Right renal pelvis (tissue), 4 donors: ENCODE measurements around the gene RAB27B. TPM values are rescaled to one million over a fixed set of nuclear protein-coding genes. Genes with fewer than 3 reads are reported as not detected.

ENCODE experiments used
- DNase-seq, 4 donors: peaks; one replicate each; pipeline ENCODE4 v3.0.0-alpha.2; 2013; ENCODE audit warnings: low read depth in 4 of 4, low spot score in 3 of 4, missing footprints in 1 of 4
- polyA plus RNA-seq, 4 donors: library from polyadenylated mRNA; unstranded; fragments of 120-200 nt; gene quantifications; one replicate each; pipeline ENCODE4 v1.2.1, GENCODE V29; 2013; ENCODE audit not compliant: insufficient read length in 4 of 4

The RAB27B gene
- polyA plus RNA-seq, 4 donors = 4.1 to 6.8 (median 5.0) TPM

DNA sequence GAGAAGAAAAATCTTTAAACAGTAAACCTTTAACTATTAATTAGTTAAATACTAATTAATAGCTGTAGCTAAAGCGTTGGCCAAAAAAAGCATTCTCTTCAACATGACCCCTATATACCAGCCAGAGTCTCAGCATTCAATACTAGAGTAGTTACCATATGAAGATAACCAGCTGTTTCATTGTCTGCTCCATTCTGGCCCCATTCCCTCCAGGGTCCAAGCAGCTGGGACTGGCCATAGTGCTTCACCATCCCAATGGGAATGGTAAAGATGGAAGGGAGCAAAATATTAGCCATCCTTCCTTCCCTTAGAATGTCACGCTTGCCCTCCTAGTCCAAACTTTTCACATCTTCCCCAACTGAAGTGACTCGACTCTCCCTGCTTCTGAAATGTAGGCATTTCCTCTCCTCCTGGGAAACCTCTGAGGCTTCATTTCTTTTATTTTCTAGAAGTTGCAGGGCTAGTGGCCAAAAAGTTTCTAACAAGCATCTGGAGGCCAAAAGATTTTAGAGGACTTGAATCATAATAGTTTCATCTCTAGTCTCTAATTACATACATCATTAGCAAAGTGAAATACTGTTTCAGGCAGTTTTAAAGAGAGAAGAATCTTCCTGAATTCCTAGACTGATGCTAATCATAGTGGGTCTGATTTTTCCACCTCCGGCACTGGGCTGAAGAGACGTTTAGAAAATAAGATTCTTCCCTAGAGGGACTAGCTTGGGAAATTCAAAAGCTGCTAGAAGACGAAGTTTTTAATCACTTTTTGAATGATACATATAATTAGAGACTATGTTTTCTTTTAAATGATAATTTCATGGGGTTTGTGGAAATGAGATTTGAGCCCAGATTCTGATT, 78.3 kb downstream of the RAB27B start:
- no peak for DNase-seq

DNA sequence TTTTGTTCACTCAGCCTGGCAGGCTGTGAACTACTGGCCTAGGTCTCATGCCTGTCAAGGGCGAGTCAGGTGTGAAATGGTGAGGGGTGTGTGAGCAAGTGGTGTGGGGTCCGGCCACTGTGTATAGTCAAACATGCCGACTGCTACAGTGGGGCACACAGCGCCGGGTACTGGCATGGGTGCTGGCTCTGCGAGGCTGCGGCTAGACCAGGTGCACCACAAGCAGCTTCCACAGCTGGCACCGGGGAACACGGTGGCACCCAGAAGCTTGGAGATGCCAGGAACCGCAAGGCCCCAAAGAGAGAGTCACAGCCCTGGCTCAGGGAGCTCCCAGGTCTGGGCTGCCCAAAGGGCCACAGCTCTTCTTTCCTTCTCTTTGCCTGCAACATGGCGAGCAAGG, 81.3 kb downstream of the RAB27B start:
- no peak for DNase-seq

DNA sequence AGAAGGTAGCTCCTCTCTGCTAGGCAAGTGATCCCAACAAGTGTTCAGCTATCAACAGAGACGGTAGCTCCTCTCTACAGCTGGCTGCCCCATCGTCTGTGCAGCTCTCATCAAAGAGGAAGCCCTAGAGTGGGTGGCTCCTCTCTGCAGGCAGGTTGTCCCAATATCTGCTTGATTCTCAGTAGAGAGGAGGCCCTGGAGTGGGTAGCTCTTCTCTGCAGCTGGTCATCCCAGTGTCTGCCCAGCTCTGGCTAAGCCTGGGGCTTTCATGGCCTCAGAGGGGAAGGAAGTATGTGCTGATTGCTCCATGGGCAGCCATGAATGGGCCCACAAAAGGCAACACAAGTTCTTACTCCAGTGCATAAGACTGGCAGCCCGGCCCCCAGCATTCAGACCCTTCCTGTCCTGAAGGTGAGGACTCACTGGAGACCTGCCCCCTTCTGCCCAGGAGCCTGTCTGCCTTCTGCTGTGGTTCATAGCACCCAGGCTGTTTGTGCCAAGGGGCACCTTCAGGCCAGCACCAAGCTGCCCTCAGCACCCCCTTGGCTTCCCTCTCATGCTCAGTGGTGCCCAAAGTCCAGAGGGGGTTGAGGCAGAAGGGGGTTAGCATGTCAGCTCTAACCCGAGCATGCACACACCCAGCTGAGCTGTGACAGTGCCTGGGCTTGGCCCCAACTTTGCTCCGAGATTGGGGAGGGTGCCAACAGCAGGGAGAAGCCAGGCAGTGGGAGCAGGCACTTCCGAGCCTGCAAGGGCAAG, 82.1 kb downstream of the RAB27B start:
- DNase-seq = no peak

DNA sequence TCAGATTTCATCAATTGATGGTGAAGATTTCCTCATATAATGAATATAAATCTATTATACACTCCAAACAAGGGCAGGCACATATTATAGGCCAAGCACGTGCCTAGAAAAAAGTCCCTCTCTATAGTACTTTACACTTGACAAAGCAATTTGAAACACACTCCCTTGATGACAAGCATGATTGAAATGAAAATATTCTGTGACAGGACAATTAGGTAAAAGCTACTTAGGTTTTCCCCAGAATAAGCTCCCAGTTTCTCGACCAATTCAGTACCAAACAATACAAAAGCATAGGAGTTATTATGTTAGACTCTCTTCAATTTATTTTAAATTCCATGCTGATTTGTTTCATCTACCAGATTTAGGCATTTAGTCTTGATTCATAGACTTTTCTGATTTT, 83.3 kb downstream of the RAB27B start:
- DNase-seq = no peak

DNA sequence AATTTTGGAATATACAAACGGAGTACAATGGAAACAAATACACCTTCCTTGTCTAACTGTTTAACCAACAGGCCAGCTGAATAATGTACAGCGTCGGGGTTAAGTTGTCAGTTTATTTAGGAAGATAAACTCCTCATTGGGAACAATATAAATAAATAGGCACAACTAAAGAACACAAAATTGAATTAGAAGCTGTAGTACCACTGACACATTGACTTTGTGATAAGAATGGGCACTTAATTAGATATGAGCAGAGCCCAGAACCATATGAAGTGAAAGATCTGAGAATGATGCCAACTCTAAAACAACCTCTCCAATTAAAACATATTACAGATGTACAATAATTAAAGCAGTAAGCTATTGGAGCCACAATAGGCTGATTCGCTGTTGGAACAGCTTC, 86.5 kb downstream of the RAB27B start:
- no peak for DNase-seq

DNA sequence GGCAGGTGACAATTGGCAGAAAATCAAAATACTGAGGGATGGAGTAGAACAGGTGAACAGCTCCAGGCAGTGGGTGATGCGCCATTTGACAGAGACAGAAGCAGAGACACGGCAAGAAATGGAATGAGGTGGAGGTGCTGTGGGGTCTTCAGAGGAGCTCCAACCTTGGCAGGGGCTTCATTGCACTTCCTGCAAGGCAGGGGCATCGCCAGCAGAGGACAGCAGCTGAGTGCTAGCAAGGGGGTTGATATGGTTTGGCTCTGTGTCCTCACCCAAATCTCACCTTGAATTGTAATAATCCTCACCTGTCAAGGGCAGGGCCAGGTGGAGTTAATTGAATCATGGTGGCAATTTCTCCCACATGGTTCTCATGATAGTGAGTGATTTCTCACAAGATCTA, 88.2 kb downstream of the RAB27B start:
- no peak for DNase-seq

DNA sequence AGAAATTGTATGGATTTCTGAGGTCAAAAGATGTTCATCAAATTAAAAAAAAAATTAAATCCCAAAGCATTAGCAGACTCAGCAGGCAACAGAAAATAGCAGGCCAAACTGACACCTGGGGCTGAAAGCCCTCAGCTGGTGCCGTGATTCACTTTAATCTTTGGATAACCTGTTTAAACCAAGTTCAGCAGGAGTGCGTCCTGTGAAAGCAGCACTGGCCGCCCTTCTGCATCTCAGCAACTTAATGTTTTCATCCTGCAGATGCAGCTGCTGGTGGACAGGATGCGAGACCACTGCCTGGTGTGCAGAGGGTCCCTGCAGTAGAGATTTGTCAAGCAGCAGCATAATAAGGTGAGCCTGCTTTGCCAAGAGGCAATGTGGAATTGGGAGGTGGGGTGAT, 89.8 kb downstream of the RAB27B start:
- DNase-seq = no peak

DNA sequence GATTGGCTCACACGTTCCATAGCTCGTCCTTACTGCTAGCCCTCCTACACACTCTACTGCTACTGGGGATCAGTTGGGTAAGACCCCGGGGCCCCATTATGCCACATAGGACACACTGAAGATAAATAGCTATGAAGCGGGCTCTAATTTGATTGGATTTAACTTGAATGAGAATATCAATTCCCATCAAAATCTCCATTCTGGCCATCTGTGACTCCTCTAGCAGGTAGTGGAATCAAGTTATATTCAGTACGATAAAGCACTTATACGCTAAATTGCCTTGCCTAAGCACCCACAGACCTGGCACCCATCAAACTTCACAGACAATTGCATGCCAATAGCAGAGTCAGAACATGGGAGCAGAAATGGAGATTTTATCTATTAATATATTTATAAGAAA, 91.1 kb downstream of the RAB27B start:
- no peak for DNase-seq

DNA sequence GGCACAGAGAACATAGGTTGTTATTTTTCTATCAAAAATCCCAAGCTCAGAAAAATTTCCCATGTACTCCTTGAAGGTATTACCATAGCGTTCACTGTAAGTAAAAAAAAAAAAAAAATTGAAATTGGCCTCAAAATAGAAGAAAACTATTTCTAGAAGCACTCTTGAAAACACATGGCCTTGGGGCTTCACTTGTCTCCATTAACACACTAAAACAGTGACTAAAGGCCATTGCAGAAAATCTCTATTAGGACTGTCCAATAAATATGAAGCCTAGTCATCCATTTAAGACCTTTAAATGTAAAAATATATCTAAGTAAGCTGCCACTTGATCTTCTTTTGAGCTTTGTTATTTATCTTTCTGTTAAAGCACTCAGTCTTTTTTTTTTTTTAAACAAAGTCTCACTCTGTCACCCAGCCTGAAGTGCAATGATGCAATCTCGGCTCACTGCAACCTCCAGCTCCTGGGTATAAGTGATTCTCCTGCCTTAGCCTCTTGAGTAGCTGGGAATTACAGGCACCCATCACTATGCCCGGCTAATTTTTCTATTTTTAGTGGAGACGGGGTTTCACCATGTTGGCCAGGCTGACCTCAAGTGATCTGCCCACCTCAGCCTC, 95.2 kb downstream of the RAB27B start:
- DNase-seq = no peak

DNA sequence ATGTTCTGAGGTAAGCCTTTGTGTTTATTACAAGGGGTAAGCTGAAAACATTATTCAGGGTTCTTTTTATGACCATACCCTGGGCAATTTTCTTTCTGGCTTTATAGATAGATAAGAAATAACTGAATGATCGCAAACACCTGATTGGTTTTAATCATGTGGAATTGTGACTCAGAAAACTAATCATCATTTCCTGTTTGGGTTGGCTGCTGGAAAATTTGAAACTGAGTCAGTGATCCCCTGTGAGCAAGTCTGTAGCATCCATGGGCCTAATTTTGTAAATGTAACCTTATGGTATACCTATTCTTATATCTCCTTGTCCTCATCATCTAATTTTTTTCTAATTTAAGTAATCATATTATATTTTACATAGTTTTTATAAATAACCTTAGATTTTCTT, 96.7 kb downstream of the RAB27B start:
- no peak for DNase-seq

DNA sequence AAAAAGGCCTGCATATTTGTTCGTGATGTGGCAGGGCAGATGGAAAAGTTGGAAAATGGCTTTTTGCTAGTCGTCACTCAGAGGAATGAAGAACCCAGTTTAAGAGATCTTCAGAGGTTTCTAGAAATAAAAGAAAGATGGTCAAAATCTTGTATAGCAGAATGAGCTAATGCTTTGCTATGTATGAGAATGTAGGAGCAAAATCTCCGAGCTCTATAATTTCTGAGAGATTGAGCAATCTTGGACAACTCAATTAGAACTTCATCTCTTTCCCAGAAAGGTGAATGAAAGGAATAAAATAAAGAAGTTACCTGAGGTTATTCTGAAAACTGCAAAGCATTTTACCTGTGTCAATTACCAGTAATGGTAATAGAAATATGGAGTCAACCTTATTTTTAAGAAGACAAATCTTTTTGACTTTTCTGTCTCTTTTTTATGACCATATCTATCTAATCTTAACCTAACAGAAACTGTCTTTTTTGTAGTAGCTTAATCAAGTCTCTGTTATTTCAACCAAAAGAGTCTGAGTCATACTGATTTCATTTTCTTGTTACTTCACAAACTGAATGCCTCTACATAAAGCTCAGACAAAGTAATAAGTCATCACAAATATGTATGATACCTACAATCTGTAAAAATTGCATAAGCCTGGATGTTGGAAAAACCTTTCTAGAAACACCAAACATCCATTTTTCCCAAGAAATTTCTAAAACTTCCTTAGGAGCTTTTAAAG, 98.5 kb downstream of the RAB27B start:
- no peak for DNase-seq

DNA sequence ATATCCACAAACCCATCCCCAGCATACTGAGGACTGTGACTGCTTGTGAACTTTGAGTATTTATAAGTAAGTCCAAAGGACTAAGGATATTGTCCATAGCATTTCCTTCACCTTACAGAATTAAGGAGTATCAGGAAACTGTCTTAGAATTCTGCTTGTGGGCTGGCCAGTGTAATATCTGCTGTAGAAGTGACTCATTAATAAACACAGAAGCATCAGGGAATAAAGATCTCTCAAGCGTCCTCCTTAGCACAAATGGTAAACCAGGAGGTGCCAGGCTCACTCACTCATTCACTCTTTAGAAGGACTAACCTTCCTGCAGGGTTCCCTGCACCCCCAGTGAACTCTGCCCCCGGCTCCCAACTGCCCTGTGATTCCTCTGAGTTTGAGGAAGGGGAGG, 100.0 kb downstream of the RAB27B start:
- no peak for DNase-seq

DNA sequence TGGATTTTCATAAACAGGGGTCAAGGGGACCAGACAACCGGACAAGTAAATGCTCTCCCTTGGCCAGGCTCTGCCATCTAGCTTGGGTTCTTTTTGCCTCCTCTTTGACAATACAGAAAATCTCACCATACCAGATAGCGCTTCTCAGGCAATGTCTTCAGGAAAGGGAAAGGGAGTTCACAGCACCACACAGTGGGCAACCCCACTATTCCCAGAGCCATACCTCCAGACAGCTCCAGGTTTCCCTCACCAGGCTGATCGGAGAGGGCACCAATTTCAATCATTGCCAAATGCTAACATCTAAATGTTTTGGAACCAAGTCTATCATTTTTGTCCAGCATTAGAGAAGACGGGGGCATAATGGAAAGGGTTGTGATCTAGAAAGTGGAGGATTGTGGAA, 102.9 kb downstream of the RAB27B start:
- no peak for DNase-seq

DNA sequence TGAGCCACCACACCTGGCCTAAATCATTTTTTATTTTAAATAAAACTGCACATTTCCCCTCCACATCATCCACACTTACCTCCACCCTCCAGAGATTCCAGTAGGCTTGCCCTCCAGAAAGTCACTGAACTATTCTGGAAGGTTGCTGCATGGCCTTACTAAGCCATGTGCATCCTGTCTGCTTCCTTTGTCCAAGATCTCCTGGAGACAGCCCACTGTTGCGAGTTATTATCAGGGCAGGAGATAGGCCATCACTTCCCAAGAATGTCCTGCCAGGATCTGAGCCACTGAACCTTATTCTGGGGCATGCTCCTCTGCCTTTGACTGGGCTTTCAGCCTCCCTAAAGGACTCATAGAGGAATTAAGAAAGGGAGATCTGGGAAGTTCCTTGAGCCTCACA, 104.2 kb downstream of the RAB27B start:
- DNase-seq = no peak

DNA sequence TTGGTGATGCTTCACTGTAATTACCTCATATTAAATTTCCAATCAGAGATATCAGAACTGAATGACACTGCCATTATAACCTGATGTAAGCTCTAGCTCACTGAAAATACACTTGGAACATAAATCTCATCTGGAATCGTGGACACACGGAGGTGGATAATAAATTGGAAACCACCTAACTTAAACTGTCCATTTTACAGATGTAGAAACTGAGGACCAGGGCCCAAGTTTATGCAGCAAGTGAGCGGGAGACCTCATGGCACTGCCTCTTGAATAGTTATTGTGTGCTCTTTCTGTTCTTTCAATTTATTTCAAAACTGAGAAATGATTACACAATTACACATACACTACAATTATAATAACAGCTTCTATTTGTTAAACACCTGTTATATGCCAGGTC, 110.2 kb downstream of the RAB27B start:
- no peak for DNase-seq

DNA sequence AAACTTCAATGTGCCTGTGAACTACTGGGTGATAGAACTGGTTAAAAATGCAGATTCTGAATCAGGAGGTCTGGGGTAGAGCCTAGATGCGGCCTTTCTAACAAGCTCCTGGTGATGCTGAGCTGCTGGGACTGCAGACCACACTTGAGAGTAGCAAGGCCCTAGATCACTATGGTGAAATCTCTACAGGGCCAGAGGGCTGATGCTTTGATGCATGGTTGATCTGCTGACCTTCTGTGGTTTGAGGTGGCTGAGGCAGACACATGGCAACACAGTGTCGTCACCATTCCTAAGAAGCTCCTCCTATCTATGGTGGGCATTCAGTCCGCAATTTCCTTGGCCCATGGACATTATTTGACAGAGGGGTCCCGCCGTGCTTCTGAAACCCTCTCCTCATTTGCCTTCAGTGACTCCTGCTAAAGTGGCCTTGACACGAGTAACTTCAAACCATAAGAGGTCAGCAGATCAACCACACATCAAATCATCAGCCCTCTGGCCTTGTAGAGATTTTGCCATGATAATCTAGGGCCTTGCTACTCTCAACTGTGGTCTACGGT, 111.2 kb downstream of the RAB27B start:
- no peak for DNase-seq

DNA sequence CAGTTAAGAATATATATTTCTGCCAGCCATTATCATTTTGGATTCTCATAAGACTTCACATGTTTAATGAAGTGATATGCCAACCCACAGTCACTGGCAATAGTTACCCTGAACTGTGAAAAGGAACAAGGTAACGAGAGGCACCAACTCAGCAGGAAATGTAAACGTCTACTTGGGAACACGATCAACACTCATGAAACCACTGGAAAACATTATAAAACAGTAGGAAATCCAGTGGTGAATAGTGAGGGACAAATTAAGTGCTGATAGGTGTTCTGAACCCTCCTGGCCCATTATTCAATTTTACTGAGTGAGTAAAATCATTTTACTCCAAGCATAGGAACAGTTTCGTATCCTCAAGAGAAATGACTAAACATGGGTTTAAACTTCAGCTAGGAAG, 113.9 kb downstream of the RAB27B start:
- DNase-seq = no peak

DNA sequence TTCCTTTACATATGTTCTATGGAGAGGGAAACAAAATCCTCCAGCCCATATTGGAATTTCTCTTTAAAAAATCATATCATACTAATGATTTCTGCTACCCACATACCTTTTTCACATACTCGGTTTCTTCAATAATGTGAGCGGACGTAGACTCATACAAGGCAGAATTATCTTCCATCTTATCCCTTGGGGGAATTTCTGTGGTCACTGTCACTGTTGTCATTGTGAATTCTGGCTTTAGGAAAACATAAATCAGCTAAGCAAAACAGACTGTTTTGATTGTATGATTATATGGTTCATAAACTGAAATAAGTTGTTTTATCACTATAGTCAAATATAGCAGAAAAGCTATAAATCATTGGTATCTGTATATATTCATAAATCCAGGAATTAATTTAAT, 114.3 kb downstream of the RAB27B start:
- no peak for DNase-seq
